Subcutaneous adipose tissue (tissue), 4 donors: ENCODE results near the gene ARHGAP8. TPM values are rescaled to one million over a fixed set of nuclear protein-coding genes. Genes with fewer than 3 reads are reported as not detected.

Experiments
- total RNA-seq, 4 donors: library from RNA; depleted of rRNA; stranded (reverse); fragments of >200 nt; gene quantifications; one replicate each; pipeline ENCODE4 v1.1.0, GENCODE V29; 2016
- TF ChIP-seq, protein P1 (sequence below): fragments of 450-650 bp; IDR thresholded peaks from one replicate; pipeline ENCODE4 v1.5.1; 2016; ENCODE audit warnings: low read depth, mild to moderate bottlenecking, control low read depth, antibody characterized with exemption, moderate library complexity

Gene ARHGAP8
- total RNA-seq, 4 donors from 2014 or later, result 1.3 to 13.4 (median 2.4) TPM

DNA sequence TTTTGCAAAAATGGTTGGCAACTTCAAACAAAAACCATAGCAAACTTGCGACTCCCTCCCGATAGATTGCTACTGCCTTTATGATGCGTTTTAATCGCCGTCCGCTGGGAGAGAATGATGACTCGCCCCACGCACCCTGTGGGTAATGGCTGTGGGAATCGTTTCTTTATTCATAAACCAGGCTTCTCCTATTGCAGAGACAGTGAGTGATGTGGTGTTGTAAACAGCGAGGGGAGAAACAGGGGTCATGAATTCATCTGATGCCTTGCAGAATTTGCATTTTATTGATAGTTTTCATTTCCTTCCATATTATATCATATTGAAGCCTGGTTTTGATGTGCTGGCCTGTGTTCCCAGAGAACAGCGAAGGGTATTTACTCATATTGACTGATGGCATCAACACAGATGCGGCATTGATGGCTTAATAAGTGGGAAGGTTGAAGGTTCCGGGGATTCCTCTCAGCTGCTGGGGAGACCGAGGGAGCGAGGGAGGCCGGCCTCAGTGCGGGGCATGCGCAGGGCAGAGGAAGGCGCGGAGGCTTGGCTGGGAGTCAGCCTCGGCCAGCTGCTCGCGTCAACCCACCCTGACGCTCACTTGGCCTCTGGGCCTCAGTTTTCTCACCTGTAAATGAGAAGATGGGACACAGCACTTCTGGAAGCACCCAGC, 41.3 kb downstream of the ARHGAP8 start:
- TF ChIP-seq, protein P1, sequence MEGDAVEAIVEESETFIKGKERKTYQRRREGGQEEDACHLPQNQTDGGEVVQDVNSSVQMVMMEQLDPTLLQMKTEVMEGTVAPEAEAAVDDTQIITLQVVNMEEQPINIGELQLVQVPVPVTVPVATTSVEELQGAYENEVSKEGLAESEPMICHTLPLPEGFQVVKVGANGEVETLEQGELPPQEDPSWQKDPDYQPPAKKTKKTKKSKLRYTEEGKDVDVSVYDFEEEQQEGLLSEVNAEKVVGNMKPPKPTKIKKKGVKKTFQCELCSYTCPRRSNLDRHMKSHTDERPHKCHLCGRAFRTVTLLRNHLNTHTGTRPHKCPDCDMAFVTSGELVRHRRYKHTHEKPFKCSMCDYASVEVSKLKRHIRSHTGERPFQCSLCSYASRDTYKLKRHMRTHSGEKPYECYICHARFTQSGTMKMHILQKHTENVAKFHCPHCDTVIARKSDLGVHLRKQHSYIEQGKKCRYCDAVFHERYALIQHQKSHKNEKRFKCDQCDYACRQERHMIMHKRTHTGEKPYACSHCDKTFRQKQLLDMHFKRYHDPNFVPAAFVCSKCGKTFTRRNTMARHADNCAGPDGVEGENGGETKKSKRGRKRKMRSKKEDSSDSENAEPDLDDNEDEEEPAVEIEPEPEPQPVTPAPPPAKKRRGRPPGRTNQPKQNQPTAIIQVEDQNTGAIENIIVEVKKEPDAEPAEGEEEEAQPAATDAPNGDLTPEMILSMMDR, result no peak

DNA sequence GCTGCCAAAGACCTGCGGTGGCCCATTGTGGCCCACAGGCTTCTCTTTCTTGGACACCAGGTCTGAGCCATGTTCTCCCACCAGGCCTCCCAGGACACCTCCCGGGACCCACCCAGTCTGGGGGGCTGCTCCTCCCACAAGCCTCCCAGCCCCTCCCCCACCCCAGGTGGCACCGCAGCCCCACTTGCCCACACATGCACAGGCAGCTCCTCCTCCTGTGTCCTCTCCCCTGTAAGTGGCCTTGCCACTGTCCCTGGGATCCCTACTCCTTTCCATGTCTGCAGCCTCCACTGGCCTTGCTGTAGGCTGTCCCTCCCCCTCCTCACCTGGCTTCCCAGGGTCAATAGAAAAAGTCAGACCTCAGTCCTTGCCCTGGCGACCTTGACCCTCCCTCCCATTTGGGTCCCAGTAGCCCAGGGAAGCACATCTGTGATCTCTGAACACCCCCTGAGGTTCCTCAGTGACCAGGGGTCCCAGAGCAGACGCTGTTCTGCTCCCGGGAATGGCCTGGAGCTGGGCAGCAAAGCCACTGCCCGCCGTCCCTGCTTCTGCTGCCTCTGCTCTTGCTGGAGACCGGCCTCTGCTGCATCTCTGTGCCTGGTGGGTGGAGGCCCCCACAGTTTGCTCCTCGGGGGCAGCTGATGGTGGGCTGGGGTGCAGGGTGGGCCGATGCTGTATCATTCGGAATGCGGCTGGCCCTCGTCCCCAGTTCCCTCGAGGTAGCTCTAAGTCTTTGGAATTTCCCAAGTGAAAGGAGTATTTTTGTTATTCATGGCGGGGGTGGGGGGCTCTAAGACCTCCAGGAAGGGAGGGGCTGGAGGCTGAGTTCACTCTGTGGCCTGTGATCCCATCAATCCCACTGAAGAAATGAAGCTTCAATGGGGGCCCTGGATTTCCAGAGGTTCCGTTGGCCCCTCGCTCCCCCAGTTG, 43.6 kb downstream of the ARHGAP8 start:
- TF ChIP-seq, protein P1, result no peak

DNA sequence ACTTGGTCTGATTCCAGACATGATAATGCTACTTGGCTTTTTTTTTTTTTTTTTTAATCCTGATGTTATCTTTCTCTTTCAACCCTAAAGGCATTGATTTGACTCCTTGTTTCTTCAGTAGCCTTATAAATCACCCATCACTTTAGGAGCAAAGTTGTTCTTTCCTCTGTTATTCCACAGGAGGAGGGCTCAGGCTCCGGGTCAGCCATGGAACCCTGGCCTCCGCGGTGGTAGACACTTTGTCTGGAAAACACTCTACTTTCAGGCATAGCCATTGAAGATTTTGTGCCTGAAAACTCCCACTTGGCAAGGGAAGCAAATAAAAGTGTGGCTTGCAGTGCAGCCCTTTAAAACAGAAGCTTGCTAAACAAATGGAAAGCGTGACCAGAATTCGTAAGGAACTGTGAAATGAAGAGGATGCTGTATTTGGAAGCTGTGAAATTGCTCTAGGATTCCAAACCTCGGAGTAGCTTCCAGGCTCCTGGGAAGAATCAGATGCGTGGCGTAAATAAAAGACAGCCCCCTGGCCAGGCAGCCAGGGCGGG, 44.9 kb downstream of the ARHGAP8 start:
- TF ChIP-seq, protein P1, result no peak

DNA sequence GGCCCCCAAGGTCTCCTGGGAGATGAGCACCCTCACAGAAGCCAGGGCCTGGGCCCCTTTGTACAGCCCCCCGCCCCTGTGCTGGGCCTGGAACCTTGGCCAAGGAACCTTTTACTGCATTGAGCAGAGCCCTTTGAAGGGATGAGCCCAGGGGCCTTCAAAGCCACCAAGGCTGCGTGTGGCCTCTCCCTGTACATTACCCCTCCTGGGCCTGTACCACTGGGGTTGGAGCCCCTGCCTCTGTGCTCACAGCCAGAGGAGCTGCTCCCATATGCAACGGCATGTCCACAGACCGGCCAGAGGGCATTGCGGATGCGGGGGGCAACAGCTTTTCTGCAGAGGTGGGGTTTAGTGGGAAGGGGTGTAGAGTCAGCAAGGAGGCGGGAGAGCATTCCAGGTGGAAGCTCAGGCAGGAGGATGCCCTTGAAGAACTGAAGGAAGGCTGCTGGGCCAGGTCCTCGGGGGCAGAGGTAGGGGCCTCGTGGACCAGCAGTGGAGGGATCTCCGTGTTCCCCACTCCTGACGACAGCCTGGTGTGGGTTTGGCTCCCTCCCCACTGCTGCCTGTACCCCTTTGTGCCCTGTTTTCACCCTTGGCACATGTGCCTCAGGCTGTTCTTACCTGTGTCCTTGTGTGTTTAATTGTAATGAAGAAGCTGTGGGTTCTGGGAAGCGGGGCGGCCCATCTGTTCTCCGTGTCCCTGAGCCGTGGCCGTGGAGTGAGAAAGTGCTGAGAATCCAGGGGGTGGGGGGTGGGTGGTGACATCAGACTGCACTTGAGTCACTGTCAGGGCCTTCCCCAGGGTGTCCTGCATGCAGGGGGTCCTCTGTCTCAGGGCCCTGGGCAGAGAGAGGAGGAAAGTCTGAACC, 46.9 kb downstream of the ARHGAP8 start:
- TF ChIP-seq, protein P1, result no peak

DNA sequence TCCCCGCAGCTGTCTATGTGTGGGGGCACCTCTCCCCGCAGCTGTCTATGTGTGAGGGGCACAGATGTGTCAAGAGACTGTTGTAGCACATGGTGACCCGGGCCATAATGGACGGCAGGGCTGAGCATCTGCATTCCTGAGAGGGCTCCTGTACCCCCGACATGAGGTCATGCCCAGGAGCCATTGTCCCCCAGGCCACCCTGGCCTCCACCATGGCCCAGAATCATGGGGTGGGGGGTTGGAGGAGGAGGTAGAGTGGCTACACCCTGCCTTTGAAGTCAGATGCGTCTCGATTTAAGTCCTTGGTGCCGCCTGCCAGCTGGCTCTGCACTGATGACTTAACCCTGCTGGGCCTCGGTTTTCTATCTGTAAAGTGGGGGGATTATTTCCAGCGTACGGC, 49.1 kb downstream of the ARHGAP8 start:
- TF ChIP-seq, protein P1, result no peak

DNA sequence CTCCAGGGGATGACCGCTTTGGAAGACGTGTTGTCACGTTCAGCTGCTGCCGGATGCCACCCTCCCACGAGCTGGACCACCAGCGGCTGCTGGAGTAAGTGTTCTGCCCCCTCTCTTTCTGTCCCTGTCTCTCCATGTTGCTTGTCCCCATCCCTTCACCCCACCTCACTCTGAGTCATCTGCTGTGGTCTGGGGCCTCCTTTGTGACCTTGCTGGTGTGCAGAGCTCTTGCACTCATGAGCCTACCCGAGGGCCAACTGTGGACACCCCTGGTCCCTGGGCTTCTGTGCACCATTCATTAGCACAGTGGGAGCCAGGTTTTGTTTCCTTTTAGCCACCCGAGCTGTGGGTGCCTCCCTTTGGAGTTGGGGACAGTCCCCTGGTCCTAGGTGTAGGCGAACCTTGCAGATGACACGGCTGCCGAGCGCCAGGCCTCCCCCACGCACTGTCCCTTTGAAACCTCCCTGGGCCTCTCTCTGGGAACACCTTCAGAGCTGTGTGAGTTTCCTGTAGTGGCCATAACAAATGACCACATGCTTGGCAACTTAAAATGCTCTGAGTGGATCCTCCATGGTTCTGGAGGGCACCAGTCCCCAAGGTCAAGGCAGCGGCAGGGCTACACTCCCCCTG, 49.8 kb downstream of the ARHGAP8 start:
- TF ChIP-seq, protein P1, result no peak
